Neural progenitor cell (in vitro differentiated cells): ENCODE measurements around the gene FOXE1.

ENCODE experiments used
- CTCF ChIP-seq: fragments of 200-600 bp; sonication (generic); IDR thresholded peaks from 2 replicates; pipeline ENCODE4 v1.5.1; 2017; ENCODE audit warnings: antibody characterized with exemption, mild to moderate bottlenecking
- EZH2 ChIP-seq: fragments of 200-600 bp; sonication (generic); IDR thresholded peaks from 2 replicates; pipeline ENCODE4 v1.6.1; 2017; ENCODE audit warnings: antibody characterized with exemption, mild to moderate bottlenecking, moderate library complexity
- EZH2phosphoT487 ChIP-seq: fragments of 200-600 bp; sonication (generic); IDR thresholded peaks from 2 replicates; pipeline ENCODE4 v1.6.1; 2017; ENCODE audit warnings: antibody characterized with exemption

GRCh38 chr9:97860451-97861147, 7.6 kb downstream of the FOXE1 start:
- no peak for TF ChIP-seq CTCF
- TF ChIP-seq EZH2 = no peak
- TF ChIP-seq EZH2phosphoT487 = no peak
